Measurements from ENCODE around the gene ARPC2.

Gene ARPC2

GRCh38 chr2:218290316-218291261, 73.6 kb downstream of the ARPC2 start:
- DNase-seq (ENCODE audit: low read depth): peak; percentile 36

GRCh38 chr2:218291318-218292047, 74.5 kb downstream of the ARPC2 start:
- DNase-seq (ENCODE audit: low read depth): no peak

GRCh38 chr2:218292048-218293014, 75.3 kb downstream of the ARPC2 start, which contains the start of gene TMBIM1:
TSS of gene TMBIM1 (minus strand) at chr2:218292503. CDS start at chr2:218282141, 10,362 bp downstream.
- DNase-seq (ENCODE audit: low read depth): peak; percentile 74

- no peak for DNase-seq (ENCODE audit: low read depth)
Observed at GRCh38 chr2:218293715-218294429, 76.9 kb downstream of the ARPC2 start.

- no peak for DNase-seq (ENCODE audit: low read depth)
Observed at GRCh38 chr2:218294430-218295022, 77.5 kb downstream of the ARPC2 start.

GRCh38 chr2:218295029-218295428, 78.0 kb downstream of the ARPC2 start:
- DNase-seq (ENCODE audit: low read depth): no peak

- DNase-seq (ENCODE audit: low read depth): no peak
Observed at GRCh38 chr2:218296200-218296599, 79.2 kb downstream of the ARPC2 start.

GRCh38 chr2:218296847-218297246, 79.9 kb downstream of the ARPC2 start:
- no peak for DNase-seq (ENCODE audit: low read depth)

- no peak for DNase-seq (ENCODE audit: low read depth)
Observed at GRCh38 chr2:218298314-218298875, 81.4 kb downstream of the ARPC2 start.

- no peak for DNase-seq (ENCODE audit: low read depth)
Observed at GRCh38 chr2:218300141-218300540, 83.2 kb downstream of the ARPC2 start.

- DNase-seq (ENCODE audit: low read depth): peak; percentile 83
Observed at GRCh38 chr2:218301176-218301819, 84.3 kb downstream of the ARPC2 start.
